GM18502 (cell line): ENCODE measurements around the gene PTPRT.
"Not testable (repeated sequence)": the region's sequence is repeated elsewhere in the genome, so short reads cannot be mapped to it uniquely, and the experiment has no call there.

Experiments used
- ATAC-seq: cut with Tn5 transposase; IDR thresholded peaks from one replicate; pipeline ENCODE4 v1.9.1; 2021; ENCODE audit warnings: mild to moderate bottlenecking; ENCODE audit not compliant: unreplicated experiment, poor library complexity

Gene PTPRT

DNA sequence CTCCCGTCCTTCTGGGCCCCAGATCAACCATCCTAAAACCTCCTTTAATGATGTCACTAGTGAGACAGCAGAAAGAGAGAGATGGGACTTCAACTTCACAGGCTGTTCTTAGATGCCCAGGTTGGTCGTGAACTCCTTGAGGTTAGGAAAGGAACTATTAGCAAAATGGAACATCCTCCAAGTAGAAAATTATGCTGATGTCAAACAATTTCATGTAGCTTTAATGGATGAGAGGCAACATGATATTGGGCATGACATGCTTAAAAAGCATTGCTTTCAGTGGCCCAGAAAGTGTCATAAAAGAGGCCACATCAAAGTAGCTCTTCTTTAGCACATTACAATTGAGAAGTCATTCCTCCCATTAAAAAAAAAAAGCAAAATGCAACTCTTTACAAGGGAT is 248.1 kb downstream of the PTPRT start:
- ATAC-seq, result no peak

DNA sequence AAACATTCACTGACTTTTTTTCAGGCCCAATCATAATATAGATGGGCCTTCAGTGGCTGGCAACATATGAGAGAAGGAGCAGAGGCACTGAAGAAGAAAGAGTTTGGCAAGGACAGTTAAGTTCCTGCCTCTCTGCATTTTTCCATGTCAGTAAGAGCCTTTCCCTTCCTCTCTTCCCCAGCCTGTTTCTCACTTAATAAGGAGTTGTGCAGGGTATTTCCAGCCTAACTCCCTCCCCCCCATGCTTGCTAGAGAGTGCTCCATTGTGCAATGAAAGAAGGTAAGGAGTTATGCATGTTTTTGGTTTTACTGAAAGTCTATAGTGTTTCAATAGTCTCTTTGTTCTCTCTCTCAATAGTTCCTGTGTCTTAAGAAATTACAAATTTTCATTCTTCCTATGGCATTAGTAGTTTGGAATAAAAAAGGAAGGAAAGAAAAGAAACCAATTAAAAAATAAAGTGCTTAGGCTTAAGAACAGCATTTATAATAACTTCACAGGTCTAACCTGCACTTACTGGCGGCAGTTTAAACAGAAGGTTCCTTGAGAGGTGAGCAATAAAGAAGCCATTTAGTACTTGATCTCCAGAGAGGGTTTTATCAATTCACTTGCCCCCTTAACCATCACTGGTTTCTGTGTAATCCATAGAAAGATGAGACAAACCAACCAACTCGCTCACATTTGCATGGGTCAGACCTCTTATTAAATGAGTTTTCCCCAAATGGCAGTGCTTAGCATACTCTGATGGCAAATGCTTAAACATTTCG is 251.1 kb downstream of the PTPRT start:
- ATAC-seq, result no peak

DNA sequence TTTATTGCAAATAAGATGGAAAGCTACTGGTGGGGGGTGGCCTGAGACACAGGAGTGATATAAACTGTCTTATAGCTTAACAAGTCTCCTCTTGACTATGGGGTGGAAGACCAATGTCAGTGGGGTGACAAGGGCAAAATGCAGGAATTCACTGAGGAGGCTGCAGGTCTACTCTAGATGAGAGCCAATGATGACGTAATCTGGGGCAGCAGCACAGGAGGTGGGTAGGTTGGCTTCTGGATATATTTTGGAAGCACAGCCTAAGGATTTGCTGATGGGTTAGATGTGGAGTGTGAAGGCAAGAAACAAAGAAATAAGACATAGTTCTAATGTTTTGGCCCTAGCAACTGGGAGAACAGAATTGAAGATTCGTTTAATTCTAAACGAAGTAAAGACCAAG is 253.2 kb downstream of the PTPRT start:
- no peak for ATAC-seq

DNA sequence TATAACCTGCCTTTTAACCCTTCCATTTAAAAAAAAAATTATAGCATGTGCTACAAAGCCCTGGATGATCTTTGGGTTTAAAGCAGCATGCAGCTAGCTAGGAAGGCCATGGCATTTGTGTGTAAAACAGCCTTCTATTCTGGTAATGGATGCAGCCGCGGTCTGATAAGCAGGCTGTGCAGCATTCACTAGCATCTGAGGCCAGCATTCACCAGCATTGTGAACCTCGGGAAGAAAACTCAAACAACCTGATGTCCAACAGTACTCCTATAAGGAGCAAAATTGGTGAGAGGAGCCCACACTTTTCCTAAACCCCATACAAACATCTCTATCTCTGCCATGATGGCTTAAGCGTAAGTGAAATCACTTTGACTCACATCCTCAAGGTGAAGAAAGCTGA is 265.5 kb downstream of the PTPRT start:
- ATAC-seq, result no peak

DNA sequence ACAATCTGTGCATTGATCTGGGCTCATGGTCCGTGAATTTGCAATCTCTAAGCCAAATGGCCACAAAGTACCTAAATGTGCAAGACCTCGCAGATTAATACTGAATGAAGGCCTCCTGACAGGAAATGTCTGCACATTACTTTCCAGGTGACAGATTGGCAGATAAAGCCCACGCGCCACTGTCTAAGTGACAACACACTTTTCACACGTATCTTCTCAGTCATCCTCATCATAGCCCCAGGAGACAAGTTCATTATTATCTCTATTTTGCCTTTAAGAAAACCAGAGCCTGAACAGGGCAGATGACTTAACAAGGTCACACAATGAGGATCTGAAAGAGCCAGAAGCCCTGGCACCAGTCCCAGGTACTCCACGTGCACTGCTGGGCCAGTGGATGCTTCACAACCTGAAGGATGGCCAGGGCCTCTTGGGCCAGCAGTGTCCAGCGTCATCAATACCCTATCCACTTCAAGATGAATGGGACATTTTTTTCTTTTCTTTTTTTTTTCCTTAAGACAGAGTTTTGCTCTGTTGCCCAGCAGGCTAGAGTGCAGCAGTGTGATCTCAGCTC is 266.3 kb downstream of the PTPRT start:
- no peak for ATAC-seq

DNA sequence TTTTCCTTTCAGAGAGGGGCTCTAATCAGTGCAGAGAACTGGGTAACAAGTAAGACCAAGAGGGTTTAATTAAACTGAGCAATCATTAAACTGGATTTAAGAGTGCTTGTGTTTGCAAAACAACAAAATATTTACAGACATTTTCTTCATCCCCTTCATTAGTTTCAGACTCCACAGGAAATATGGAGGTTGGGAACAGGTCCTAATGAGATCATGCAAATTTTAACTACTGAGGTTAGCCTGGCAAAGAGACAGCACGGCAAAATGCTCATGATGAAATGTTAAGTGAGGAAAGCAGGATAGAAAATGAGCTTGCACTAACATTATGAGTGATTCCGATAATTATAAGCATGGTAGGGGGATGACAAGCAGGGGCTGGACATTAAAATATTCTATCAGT is 268.9 kb downstream of the PTPRT start:
- no peak for ATAC-seq

DNA sequence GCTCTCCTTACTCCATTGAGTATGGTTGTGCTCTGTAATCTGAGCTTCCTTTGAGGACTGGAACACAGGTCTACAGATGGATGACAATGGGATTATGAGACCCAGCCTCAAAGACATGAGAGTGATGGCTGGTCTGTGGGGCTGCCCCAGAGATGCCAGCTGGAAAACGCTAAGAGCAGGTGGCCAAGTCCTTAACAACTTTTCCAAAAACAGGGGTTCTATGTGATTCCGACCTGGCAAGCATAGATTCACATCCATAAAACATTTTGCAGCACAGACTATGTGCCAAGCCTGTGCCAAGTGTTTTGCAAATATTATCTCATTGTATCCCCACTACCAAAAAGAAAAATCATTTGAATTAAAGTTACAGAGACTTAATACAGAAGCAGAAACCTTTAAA is 270.4 kb downstream of the PTPRT start:
- no peak for ATAC-seq

DNA sequence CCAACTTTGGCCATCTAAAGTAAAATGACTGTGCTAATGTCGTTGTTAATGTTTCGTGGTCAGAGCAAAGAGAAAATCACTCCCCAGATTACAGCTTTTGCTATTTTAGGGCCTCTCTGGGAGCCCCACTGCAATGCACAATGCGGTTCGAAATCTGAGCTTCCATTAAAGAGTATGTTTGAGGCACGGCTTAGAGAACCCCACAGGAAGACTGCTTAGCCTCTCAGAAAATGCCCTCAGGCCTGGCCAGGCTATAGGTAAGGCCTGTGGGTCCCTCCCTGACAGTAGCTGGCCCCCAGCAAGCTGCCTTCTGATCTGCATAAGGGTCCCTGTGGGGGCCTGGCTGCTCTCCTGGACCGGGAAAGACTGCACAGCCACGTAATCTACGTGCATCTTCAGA is 274.6 kb downstream of the PTPRT start:
- no peak for ATAC-seq

DNA sequence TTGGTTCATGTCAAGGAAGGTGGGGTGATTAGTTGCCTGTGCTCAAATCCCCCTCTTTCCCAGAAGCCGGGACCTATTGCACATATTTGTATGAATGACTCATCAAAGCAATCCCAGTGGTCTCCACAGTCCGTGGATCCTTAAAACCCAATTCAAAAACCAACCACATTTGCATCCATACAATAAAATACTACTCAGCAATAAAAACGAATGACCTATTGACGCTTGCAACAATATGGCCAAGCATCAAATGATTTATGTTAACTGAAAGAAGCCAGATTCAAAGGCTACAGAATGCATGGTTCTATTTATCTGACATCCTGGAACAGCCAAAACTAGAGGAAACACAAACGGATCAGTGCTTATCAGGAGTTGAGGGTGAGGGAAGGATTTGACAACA is 275.4 kb downstream of the PTPRT start:
- ATAC-seq, result no peak

DNA sequence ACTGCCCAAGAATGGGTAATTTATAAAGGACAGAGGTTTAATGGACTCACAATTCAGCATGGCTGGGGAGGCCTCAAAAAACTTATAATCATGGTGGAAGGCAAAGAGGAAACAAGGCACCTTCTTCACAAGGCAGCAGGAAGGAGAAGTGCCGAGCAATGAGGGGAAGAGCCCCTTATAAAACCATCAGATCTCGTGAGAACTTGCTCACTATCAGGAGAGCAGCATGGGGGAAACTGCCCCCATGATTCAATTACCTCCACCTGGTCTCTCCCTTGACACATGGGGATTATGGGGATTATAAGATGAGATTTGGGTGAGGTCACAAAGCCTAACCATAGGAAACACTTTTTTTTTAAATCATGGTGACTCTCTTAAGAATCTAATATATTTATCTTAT is 278.9 kb downstream of the PTPRT start:
- ATAC-seq, result not testable (repeated sequence)

DNA sequence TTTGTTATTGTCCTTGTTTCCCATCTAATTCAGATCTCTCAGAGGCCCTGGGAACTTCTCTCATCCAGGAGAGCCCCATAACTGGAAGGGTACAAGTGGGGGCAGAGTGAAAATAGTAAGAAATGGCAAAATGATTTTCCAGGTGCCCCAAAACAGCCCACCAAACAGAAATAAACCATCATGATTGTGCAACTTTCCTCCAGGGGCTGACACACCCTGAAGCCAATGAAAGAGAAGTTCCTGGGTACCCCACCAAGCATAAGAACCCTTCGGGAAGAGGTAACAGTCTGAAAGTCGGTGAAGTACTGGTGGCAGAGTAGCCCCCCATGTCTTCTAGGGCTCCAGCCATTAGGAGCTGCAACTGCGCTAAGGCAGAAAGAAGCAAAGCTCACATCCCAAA is 282.0 kb downstream of the PTPRT start:
- ATAC-seq, result no peak

DNA sequence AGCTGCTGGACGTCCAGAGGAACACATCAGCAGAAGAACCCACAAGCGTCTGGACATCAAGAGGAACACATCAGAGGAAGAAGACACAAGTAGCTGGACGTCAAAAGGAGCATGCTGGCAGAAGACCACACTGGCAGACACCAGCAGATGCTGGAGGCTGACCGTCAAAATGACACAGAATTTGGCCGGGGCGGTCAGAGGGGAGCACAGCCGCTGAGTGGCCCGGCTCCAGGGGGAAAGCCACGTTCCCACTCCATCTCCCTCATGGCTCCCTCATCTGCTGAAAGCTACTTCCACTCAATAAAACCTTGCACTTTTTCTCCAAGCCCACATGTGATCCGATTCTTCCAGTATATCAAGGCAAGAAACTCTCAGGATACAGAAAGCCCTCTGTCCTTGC is 283.6 kb downstream of the PTPRT start:
- ATAC-seq, result no peak

DNA sequence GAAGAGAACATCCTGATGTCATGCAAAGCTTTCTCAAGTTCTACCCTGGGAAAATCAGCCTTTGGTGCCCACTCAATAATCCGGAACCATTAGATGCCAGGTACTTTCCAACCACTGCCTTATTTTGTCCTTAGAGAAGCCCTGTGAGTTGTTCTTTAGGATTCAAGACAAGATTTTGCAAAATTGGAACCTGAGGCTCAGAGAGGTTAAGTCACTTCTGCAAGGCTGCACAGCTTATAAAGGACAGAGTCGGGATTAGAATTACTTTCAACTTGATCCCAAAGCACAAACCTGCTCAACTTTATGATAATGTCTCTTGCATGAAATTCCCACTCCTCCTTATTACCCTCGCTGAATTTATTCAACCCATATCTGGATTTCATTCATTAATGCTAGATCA is 287.2 kb downstream of the PTPRT start:
- no peak for ATAC-seq

DNA sequence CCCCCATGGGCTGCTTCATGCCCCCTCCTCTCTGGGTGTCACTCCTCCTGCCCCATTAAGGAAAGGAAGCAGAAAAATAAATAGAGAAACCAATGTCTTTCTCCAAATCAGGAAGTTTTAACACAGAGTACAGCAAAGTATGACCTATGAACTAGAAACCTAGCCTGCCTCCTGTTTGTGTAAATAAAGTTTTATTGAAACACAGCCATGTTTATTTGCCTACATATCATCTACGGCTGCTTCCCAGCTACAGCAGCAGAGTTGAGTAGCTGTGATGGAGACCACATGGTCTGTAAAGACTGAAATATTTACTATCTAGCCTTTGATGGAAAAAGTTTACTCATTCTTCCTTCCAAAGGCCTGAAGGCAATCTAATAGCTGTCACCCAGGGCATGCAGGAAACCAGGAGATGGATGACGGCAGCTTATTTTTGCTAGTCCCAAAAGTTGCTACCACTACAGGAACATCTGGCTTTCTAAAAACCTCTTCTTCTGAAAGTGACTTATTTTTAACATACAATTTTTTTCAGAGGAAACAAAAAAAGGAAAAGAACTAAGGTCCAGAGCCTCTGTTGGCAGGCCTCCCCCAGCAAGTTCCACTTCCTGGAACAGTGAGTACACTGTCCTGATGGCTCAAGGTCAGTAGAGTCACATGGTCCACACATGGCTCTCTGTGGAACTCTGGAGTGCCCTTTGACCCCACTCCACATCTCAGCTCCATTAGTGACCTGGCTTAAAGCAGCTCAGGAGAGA is 287.8 kb downstream of the PTPRT start:
- no peak for ATAC-seq

DNA sequence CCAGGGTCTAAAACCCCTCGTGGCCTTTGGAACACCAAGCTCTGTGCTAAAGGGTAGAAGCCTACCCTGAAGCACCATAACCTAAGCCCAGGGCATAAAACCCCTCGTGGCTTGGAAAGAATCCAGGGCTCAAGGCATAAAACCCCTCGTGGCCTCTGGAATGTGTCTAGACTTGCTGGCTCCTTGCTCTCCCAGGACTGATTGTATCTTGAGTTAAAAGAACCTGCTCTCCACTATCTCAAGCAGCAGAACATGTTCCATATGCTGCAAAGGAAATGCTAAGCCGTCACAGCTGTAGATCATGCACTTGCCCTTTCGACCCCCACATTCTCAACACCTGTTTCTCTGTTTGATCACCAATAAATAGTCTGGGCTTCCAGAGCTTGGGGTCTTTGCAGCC is 288.9 kb downstream of the PTPRT start:
- not testable (repeated sequence) for ATAC-seq

DNA sequence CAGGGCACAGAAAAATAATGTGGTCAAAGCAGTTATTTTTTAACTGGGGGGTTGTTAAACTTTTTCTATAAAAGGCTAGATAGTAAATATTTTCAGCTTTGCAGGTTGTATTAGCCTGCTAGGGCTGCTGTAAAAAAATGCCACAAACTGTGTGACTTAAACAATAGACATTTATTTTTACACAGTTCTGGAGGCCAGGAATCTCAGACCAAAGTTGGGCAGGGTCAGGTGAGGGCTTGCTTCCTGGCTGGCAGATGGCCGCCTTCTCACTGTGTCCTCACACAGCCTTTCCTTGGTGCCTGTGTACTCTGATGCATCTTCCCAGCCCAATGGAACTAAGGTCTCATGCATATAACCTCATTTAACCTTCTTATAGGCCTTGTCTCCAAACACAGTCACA is 294.7 kb downstream of the PTPRT start:
- ATAC-seq, result no peak

DNA sequence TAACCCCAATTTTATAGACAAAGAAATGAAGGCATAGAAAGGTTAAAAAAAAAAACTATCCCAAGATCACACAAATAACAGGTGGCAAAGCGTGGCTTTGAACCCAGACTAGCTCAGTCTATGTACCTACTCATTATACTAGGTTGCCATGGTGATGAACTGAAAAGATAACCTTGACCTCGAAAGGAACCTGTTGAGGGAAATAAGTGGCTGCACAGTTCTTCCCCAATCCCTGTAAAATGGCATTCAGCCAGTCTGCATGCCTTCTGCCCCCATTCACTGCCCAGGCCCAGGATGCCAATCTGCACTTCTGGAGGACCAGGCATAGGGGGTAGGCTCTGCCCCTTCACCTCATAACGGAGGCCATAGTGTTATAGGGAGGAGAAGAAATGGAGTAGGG is 295.2 kb downstream of the PTPRT start:
- no peak for ATAC-seq

DNA sequence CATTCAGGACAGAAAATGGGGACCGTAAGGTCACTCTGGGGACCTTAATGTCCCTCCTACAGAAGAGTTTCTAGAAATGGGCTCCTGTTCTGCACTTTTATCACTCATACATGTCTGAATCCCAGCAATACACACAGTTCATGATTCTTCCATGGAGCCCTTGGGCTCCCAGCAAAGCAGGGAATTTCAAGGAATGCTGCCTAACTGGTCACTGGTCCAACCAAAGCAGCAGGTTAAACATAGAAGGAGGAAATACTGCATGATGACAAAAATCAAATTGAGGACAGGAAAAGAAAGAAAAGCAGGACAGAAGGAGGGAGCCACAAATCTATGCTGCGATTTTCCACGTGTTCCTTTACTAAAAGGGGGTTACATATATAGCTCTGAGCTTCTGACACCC is 300.2 kb downstream of the PTPRT start:
- no peak for ATAC-seq

DNA sequence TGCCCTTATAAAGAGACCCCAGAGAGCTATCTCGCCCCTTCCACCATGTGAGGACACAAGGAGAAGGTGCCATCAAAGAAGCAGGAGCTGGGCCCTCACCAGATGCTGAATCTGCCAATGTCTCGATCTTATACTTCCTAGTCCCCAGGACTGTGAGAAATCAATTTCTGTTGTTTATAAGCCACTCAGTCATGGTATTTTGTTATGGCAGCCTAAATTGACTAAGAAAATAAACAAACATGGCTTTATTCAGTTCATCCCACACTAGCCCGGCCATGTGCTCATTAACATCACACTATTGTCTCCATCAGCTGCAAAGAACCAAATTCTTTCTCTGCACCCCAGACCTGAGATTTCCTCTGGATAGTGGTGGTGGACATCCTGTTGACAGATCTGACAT is 302.4 kb downstream of the PTPRT start:
- ATAC-seq, result no peak

DNA sequence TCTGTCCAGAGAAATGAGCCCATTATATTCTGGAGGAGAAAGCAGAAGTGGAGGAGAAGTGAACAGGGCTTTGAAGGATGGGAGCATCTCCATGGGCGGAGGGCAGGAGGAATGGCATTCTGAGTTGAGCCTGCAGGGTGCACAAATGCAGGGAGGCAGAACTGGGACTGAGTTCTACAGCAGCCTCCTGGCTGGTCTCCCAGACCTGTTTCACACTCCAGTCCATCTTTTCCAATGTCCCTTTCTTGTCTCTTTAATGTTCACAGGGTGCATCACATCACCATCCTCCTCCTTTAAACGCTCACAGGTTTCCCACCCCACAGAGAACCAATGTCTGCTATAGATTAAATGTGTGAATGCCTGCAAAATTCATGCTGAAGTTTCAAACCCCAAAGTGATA is 302.9 kb downstream of the PTPRT start:
- no peak for ATAC-seq

DNA sequence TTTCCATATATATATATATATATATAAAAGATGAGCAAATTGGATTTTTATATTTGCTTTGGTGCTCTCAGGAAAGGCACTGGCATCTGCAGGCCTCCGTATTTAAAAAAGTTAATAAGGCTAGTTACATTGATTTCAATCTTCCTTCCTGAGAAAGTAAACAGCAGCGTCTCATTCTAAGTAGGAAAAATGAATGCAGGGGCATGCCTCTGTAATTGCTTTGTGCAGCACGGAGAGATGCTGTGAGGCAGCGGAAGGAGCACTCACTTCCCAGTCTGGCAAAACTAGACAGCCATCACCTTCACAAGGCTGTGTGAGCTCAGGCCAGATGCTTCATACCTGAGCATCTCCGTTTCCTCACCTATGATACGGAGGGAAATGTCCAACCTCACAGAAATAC is 303.7 kb downstream of the PTPRT start:
- no peak for ATAC-seq

DNA sequence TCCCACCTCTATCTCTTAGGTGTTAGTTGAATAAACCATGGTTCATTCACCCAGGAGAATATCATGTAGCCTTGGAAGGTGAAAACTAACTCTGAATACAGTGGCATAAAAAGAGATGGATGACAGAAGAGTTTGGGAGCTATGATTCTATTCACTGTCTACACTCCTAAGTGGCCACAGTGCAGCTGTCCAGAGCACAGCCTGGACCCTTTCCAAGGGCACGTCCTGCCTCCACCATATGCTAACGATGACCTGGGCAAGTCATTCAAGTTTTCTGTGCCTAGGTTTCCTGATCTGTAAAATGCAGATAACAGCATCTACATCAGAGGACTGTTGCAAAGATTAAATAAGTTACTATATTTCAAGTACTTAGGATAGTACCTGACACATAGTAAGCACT is 314.1 kb downstream of the PTPRT start:
- no peak for ATAC-seq
